HG02885 (cell line): ENCODE measurements around the gene CEP63.
A peak's percentile ranks its signal among the peaks of the same experiment; 100 is the strongest.
"Not testable (repeated sequence)": the region's sequence is repeated elsewhere in the genome, so short reads cannot be mapped to it uniquely, and the experiment has no call there.

Experiments
- ATAC-seq: cut with Tn5 transposase; IDR thresholded peaks from one replicate; pipeline ENCODE4 v1.9.1; 2021; ENCODE audit warnings: mild to moderate bottlenecking; ENCODE audit not compliant: unreplicated experiment, poor library complexity

CEP63 gene

DNA sequence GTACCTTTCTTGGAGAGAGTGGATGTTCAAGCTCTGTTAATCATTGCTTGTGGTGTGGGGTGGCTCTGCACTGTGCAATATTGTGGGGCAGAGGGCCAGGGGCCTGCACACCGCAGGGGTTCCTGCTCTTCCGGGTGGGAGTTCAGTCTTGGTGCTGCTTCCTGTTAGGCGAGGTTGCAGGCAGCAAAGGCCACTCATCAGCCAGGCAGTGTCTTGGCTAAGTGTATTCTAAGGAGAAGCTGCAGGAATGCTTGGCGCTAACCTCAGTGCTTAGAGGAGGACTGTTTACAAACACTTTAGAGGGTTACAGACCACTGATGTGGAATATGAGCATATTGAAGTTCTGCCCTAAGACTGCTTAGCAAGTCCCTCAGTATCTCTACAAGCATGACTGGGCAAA is 81.7 kb downstream of the CEP63 start:
- no peak for ATAC-seq

DNA sequence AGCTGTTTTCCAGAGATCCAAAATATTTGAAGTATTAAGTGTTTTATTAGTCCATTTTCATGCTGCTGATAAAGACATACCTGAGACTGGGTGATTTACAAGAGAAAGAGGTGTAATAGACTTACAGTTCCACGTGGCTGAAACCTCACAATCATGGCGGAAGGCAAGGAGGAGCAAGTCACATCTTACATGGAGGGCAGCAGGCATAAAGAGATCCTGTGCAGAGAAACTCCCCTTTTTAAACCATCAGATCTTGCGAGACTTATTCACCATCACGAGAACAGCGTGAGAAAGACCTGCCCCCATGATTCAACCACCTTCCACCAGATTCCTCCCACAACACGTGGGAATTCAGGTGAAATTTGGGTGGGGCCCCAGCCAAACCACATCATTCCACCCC is 82.9 kb downstream of the CEP63 start:
- ATAC-seq: no peak

DNA sequence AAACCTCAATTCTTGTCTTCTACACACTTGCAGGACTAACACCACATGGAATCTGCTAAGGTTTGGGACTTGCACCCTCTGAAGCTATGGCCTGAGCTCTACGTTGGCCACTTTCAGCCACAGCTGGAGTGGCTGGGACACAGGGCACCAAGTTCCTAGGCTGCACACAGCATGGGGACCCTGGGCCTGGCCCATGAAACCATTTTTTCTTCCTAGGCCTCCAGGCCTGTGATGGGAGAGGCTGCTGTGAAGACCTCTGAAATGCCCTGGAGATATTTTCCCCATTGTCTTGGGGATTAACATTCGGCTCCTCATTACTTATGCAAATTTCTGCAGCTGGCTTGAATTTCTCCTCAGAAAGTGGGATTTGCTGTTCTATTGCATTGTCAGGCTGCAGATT is 84.0 kb downstream of the CEP63 start:
- not testable (repeated sequence) for ATAC-seq

DNA sequence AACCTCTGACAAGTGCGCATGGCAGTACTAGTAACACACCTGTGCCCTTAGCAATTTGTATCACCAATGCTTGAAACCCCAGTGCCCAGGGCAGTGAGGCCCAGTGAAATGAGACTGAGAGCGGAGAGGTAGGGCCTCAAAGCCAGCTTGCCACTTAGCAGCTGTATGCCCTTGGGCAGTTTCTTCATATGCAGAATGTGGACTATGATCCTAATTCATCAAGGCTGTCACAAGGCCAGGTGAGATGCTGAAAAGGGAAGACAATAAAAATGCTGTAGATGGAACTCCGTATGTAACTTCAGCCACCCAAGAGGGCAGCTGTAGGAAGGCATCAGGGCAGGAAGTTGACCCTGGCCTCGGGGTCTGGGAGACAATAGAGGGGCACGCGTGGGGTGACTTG is 90.6 kb downstream of the CEP63 start:
- ATAC-seq: no peak

DNA sequence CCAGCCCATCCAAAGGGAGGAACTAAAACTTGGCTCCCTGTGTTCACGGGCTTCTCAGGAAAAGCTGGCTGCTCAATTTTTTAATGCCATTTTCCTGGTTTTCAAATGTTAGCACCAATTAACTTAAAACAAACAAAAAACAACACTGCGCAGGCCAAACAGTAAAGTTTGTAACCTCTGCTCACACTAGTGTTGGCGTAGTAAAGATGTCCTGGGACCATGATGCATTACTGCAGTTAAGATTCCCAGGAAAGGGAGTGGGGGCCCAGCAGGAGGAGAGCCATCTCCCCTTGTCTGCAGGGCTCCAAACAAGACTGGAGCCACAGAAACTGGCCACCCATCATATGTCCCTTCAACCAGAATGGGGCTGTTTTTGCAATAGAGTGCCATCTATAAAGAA is 91.0 kb downstream of the CEP63 start:
- ATAC-seq: no peak

DNA sequence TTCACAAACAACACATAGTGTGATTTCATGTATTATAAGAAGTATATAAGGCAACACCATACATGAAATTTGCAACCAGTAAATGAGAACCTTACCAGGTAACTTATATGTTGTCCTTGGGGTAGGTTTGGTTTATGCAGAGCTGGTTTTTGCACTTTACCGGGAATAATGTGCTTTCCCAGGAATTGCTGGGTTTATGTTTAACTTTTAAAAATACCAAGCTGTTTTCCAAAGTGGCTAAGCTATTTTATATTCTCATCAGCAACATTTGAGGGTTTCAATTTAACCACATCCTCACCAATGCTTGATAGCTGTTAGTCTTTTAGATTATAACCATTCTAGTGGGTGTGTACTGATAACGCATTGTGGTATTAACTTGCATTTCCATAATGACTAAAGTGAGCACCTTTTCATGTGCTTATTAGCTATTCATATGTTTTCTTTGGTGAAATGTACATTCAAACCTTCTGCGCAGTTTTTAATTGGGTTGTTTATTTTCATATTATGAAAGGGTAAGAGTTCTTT is 93.3 kb downstream of the CEP63 start:
- no peak for ATAC-seq

DNA sequence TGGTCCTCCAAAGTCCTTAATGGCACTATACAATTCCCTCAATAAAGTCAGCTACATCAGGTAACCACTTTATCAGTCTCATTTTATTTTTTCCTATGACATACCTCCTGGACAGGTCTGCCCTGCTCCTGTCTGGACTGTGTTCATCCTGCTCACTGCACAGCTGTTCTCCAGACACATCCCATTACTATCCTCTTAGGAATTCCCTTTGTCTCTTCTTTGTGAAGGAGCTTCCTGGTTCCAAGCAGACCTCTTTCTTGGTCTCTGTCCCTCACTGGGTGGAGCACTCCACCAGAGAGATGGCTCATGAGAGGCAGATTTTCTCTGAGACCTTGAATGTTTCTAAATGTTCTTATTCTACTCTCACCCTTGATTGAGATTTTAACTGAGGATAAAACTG is 104.9 kb downstream of the CEP63 start:
- no peak for ATAC-seq

DNA sequence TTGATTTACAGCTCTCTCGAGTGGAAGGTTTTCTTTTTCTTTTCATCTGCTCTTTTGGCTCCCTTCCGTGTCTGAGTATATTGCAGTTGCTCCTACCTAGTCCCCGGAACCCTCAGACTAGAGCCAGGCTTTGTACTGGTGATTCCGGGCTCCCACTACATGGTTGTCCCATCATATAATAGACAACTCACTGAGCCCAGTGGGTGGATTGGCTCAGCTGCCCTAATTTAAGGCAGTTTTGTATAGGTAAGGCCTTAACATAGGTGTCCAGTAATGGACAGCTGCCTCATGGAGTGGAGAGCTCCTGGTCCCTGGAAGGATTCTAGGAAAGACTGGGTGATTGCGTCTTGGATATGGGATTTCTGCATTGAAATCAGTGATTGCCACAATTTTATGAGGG is 106.9 kb downstream of the CEP63 start:
- no peak for ATAC-seq

DNA sequence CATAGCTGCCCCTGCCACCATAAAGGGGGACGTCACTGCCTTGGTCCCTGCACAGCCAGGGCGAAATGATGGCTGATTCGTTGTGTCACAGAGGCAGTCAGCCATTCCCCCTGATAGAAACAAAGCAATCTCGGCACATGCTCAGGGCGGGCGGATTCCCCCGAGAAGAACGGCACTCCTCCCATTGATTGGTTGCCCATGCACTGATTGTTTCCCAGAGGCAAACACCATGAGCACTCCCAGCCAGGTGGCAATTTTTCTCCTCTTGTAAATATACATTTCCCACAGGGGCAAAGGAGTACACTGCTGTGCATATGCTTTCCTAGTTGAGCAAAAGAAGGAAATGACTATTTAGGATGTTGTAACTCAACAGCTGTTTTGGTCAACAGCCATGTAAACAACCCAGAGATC is 108.5 kb downstream of the CEP63 start:
- no peak for ATAC-seq

DNA sequence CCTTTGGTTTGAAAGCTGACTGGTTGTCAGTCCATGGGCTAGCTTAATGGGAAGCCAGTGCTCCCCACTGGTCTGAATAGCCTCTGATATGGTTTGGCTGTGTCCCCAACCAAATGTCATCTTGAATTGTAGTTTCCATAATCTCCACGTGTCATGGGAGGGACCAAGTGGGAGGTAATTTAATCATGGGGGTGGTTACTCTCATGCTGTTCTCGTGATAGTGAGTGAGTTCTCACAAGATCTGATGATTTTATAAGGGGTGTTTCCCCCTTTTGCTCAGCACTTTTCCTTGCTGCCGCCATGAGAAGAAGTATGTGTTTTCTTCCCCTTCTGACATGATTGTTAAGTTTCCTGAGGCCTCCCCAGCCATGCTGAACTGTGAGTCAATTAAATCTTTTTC is 109.1 kb downstream of the CEP63 start:
- ATAC-seq: not testable (repeated sequence)

DNA sequence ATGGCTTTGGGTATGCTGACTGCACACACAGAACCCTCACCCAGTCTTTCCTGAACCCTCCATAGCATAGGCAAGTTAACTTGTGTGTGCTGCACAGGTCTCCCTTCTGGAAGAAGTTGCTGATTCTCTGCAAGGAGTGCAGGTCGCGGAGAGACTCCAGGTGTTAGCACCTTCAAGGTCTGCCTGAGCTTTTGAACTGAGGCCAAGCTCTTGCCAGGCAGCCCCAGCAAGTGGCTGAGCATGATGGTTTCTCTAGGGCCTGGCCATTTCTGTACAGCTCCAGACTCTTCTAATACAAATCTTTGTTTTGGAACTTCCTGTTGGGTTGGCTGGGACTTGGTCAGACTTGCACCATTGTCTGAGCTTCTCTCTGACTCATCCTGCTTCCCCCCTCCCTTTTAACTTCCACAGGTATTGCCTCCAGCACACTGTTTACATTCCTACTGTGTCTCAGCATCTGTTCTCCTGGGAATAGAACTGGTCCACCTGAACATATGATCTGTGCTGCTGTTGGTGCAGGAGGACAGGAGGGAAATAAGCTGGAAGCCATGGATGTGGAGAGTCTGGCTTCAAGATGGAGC is 111.6 kb downstream of the CEP63 start:
- ATAC-seq: no peak

DNA sequence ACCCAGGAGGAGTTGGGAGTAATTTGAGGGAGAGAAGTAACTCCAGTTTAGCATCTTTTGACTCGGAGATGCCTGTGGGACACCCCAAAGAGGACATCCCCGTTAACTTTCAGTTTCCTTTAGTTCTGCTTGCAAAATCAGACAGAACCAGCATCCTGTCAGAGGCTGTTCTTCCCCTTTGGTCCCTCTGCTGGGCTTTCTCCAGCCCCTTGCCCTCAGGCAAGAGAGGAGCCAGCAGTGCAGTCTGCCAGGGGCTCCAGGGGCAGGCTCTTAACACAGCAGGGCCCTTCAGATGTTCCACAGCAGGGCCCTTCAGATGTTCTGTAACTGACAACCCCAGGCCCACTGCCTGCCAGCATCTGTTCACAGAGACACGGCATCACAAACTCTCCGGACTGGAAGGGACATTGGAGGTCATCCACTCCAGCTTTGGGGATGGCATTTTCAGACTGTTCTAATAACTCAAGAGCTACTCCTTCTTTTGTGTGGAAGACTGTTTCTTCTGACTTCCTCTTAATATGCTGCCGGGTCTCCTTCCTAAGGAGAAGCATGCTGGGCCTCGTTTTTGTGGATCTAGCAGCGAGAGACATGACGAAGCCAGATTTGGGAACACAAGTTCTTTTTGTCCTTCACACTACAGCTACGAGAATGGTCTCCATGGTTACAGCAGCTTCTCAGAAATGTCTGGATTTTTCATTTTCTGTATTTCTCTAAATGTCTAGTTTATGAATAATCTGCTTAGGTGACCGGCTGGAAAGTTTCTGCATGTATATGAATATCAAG is 113.1 kb downstream of the CEP63 start:
- no peak for ATAC-seq

DNA sequence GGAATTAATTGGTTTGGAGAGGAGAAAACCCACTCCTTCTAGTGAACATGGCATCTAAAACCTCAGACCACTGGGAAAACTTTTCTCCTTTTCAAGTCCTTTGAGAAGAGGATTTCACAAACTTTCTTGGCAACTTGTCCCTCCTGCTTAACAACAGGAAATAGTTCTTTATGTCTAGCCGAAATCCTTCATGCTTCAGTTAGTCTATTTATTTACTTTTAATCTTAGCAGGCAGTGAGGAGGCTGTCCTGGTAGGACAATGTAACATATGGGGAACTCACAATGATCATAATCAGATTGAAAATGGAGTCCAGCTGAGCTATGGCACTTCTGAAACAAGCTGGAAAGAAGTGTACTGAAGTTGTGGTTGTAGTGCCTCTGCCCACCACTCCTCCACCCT is 114.3 kb downstream of the CEP63 start:
- ATAC-seq: peak; percentile 10

DNA sequence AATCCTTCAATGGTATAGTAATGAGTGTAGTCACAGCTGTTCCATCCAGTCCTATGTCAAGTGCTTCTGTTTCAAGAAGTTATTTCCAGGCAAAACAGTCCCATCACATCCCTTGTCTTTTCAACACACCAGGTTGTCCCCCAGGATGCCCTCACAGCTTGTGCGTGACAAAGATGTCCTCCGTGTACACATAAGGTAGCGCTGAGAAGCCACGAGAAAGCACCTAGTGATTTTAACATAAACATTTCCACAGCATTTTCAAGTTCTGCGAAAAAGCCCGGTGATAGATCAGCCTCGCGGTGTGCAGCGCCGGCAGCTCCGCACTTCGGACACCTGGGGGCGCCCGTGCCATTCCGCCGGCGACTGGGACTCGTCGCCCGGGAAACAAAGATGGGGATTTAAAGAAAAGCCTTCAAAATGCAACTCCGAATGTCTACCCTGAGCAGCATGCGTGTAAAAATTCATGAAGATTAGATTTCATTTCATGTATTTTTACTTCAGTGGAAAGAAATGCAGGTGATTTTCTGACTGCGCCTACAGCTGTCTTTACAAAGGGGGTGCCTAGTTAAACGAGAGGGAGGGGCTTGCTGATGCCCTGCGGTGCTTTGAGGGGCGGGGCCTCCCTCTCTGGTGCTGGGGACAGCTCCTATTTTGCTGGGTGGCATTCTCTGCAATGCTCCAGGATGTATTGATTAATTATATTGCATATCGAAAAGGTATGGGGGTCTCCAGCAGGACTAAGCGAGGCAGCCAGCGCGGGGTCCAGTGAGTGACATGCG is 115.0 kb downstream of the CEP63 start:
- ATAC-seq: peak; percentile 81

DNA sequence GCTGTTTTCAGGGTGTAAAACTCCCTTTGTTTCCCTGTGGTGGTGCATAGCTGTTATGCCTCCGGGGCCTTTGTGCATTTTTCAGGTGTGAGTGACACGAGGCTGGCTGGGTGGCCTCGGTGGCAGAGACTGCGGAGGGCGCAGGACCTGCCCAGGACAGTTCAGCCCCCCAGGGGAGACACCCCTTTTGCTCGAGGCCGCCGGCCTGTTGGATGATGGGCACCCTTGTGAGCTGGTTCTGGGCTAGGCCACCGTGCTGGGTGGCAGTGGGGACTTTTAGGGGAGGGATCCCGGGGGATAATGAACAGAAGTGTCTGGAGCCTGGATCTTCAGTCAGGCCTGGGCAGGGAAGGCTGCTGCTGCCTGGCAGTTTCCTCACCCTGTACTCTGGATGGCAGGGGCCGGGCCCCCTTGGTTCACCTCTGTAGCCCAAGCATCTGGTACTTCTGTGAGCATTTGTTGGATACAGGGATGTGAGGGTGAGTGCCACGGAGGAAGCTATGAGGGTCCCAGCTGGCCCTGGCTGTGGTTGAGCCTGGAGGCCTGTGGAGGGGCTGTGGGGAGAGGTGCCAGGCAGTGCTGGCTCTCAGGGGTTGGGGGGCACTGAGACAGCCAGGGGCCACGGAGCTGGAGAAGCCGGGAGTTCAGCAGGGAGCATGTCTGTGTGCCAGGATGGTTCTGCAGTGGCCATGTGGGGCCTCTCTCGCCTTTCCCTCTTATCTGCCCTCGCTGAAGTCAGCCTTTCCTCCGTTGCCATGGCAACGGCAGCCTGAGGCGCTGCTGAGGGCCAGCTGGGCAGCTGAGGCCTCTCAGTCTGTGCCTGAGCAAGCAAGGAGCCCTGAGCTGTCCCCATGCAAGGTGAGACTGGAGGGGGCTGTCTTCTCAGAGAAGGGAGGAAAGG is 115.9 kb downstream of the CEP63 start:
- ATAC-seq: no peak

DNA sequence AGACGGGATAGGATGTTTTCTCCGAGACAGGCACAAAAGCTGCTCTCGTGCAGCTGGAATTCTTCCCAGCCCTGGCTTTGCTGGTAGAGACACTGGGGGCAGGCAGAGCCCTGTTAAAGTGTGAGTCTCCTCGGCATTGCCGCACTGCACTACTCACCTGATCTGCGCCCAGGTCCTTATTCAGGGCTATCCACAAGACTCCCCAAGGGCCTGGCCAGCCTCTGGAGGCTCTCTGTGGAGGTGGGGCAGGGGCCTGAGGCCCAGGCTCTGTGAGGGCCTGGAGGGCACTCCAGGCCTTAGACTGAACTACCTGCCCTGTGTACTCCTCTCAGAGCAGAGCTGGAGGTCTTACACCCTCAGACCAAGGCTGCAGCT is 116.6 kb downstream of the CEP63 start:
- ATAC-seq: no peak

DNA sequence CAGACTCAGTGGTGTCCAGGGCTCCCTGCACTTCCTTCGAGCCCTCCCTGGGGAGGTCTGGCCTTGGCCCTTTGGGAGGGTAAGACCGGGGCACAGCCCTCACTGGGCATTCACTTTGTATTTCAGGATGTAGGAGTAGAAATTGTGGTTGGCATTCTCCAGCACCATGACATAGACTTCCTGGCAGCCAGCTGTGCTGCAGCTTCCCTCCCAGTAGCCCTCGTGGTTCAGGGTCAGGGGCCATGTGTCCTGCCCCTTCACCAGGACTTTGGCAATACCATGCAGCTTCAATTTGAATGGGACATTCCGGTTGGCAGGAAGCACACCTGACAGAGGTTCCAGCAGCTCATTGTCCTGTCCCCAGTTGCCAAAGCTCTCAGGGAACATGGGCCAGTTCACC is 117.6 kb downstream of the CEP63 start:
- ATAC-seq: no peak

DNA sequence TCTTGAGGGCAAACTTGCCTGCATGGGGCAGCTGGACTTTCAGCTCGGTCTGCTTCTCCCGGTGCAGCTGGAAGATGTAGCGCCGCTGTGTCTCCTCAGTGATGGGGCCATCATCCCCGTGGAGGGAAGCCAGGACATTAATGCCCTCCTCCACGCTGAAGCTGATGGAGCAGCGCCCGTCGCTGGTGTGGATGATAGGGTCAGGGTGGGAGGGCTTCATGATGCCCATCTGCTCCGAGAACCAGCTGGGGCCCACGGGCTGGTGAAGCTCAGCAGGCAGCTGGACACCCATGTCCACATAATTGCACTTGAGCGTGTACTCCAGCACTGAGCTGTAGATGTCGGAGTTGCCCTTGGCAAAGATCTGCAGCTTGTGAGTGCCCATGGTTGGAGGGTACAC is 118.1 kb downstream of the CEP63 start:
- ATAC-seq: no peak

DNA sequence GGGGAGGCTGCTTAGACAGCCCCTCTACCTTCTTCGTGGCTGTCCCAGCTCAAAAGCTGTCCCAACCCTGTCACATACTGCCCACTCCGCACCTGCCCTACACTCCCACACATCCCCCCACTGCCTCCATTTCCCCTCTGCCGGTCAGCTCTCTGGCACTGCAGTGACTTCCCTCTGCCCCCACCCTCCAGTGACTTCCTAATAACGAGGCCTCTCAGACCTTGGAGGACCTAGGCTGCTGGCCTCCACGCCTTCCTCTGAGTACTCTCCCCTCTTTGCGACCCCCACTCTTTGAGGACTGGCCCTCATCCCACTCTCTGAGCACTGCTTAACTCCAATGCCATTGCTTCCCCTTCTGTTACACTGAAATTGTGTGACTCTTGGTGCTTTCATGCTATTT is 119.7 kb downstream of the CEP63 start:
- ATAC-seq: no peak
